ENCODE data around the gene VPS8. TPM values are rescaled to one million over a fixed set of nuclear protein-coding genes. Genes with fewer than 3 reads are reported as not detected.

Gene VPS8
- total RNA-seq, 3 donors from 2014 or later (not counting 1 experiment from before 2014, with no cell fraction given), result 89.3 to 127 (median 115) TPM

- H3K4me3 ChIP-seq (ENCODE audit: low read length), result no peak overlapping the region
- no peak for ATAC-seq
- no peaks in the 10 kb centered on the region for H3K4me1 ChIP-seq (ENCODE audit: control insufficient read depth, insufficient read depth, low read length)
- no peaks in the 10 kb centered on the region for H3K9me3 Mint-ChIP-seq
- H3K27me3 Mint-ChIP-seq (ENCODE audit: low read depth in 2 of 2), result no peaks in the 10 kb centered on the region
- peaks cover 0 to 9% of the 10 kb centered on the region in 2 donors for H3K4me1 Mint-ChIP-seq
- peak overlapping the region in 1 of 2 donors; percentile 17 for H3K27ac Mint-ChIP-seq
- H3K36me3 ChIP-seq (ENCODE audit: control insufficient read depth, insufficient read depth, low read length), result peaks cover 23% of the 10 kb centered on the region
- TF ChIP-seq CTCF (IDR thresholded peaks at IDR 0.05), result no peak
- intact Hi-C loops (cut with micrococcal nuclease), result no loop called here
- peaks cover 28% of the 10 kb centered on the region for H3K36me3 Mint-ChIP-seq
- WGBS (ENCODE audit: insufficient coverage), result 98% methylated on average over 6 of the region's 6 CpGs
- DNase-seq, result no peak
- H3K9me3 ChIP-seq (ENCODE audit: control insufficient read depth, insufficient read depth, low read length), result no peaks in the 10 kb centered on the region
- H3K4me3 Mint-ChIP-seq, result no peak overlapping the region
- H3K27ac ChIP-seq (ENCODE audit: low read length), result no peak overlapping the region
- H3K27me3 ChIP-seq (ENCODE audit: control insufficient read depth, insufficient read depth, low read length), result no peaks in the 10 kb centered on the region
Measured at GRCh38 chr3:184965639-184966430, 153.9 kb downstream of the VPS8 start.

DNA sequence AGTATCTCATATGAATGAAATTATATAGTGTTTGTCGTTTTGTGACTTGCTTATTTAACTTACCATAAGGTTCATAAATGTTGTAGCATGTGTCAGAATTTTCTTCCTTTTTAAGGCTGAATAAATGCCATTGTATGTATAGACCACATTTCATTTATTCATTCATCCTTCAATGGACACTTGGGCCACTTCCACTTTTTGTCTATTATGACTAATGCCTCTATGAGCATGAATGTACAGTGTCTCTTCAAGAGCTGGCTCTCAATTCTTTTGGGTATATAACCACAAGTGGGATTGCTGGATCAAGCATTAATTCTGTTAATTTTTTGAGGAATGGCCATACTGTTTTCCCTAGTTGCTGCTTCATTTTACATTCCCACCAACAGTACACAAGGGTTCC lies 156.1 kb downstream of the VPS8 start:
- Histone ChIP-seq H3K4me1 (ENCODE audit: control insufficient read depth, insufficient read depth, low read length) (no peaks in the 10 kb centered on the region), H3K9me3 (ENCODE audit: control insufficient read depth, insufficient read depth, low read length) (no peaks in the 10 kb centered on the region), H3K36me3 (ENCODE audit: control insufficient read depth, insufficient read depth, low read length) (peaks cover 35% of the 10 kb centered on the region), H3K27ac (ENCODE audit: low read length) (no peak overlapping the region), H3K4me3 (ENCODE audit: low read length) (no peak overlapping the region), H3K27me3 (ENCODE audit: control insufficient read depth, insufficient read depth, low read length) (no peaks in the 10 kb centered on the region)
- Mint-ChIP-seq H3K9me3 (no peaks in the 10 kb centered on the region), H3K27ac (no peak overlapping the region), H3K27me3 (ENCODE audit: low read depth in 2 of 2) (no peaks in the 10 kb centered on the region), H3K4me1 (peaks cover 0 to 9% of the 10 kb centered on the region in 2 donors), H3K36me3 (peaks cover 34% of the 10 kb centered on the region), H3K4me3 (no peak overlapping the region)
- DNase-seq (no peak), ATAC-seq (no peak)
- intact Hi-C loops (cut with micrococcal nuclease), result no loop called here
- WGBS (ENCODE audit: insufficient coverage), result no CpG with 5 or more reads among the region's 1 CpG
- TF ChIP-seq CTCF (IDR thresholded peaks at IDR 0.05), result no peak

GRCh38 chr3:184970186-184970585 lies 158.2 kb downstream of the VPS8 start:
- Histone ChIP-seq H3K27ac (ENCODE audit: low read length) (no peak overlapping the region), H3K4me1 (ENCODE audit: control insufficient read depth, insufficient read depth, low read length) (no peaks in the 10 kb centered on the region), H3K36me3 (ENCODE audit: control insufficient read depth, insufficient read depth, low read length) (peaks cover 35% of the 10 kb centered on the region), H3K27me3 (ENCODE audit: control insufficient read depth, insufficient read depth, low read length) (no peaks in the 10 kb centered on the region), H3K4me3 (ENCODE audit: low read length) (no peak overlapping the region), H3K9me3 (ENCODE audit: control insufficient read depth, insufficient read depth, low read length) (no peaks in the 10 kb centered on the region)
- intact Hi-C loops (cut with micrococcal nuclease), result no loop called here
- Mint-ChIP-seq H3K4me3 (no peak overlapping the region), H3K27ac (no peak overlapping the region), H3K27me3 (ENCODE audit: low read depth in 2 of 2) (no peaks in the 10 kb centered on the region), H3K9me3 (no peaks in the 10 kb centered on the region), H3K4me1 (peaks cover 0 to 9% of the 10 kb centered on the region in 2 donors), H3K36me3 (peaks cover 38% of the 10 kb centered on the region)
- no CpG with 5 or more reads among the region's 3 CpGs for WGBS (ENCODE audit: insufficient coverage)
- no peak for ATAC-seq
- no peak for DNase-seq
- no peak for TF ChIP-seq CTCF (IDR thresholded peaks at IDR 0.05)

DNA sequence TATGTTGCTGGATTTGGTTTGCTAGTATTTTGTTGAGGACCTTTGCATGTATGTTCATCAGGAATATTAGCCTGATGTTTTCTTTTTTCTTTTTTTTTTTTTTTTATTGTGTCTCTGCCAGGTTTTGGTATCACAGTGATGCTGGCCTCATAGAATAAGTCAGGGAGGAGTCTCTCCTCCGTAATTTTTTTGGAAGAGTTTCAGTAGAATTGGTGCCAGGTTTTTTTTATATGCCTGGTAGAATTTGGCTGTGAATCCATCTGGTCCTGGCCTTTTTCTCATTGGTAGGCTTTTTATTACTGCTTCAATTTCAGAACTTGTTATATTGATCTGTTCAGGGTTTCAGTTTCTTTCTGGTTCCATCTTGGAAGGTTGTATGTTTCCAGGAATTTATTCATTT lies 165.8 kb downstream of the VPS8 start:
- DNase-seq, result no peak
- H3K27ac ChIP-seq (ENCODE audit: low read length), result no peak overlapping the region
- no peak for ATAC-seq
- peaks cover 15% of the 10 kb centered on the region for H3K36me3 ChIP-seq (ENCODE audit: control insufficient read depth, insufficient read depth, low read length)
- H3K4me1 ChIP-seq (ENCODE audit: control insufficient read depth, insufficient read depth, low read length), result no peaks in the 10 kb centered on the region
- no peak for TF ChIP-seq CTCF (IDR thresholded peaks at IDR 0.05)
- H3K9me3 ChIP-seq (ENCODE audit: control insufficient read depth, insufficient read depth, low read length), result no peaks in the 10 kb centered on the region
- H3K36me3 Mint-ChIP-seq, result peaks cover 31% of the 10 kb centered on the region
- no peak overlapping the region for H3K4me3 ChIP-seq (ENCODE audit: low read length)
- H3K27me3 ChIP-seq (ENCODE audit: control insufficient read depth, insufficient read depth, low read length), result no peaks in the 10 kb centered on the region
- H3K27me3 Mint-ChIP-seq (ENCODE audit: low read depth in 2 of 2), result no peaks in the 10 kb centered on the region
- WGBS (ENCODE audit: insufficient coverage), result 100% methylated on average over 1 of the region's 1 CpG
- H3K4me3 Mint-ChIP-seq, result no peak overlapping the region
- H3K27ac Mint-ChIP-seq, result no peak overlapping the region
- intact Hi-C loops (cut with micrococcal nuclease), result no loop called here
- peaks cover 15 to 27% of the 10 kb centered on the region in 2 donors for H3K4me1 Mint-ChIP-seq
- H3K9me3 Mint-ChIP-seq, result peaks cover 0 to 4% of the 10 kb centered on the region in 2 donors

Measured in natural killer cell (primary cell).